Measurements from ENCODE around the gene DENND6A. TPM values are rescaled to one million over a fixed set of nuclear protein-coding genes. Genes with fewer than 3 reads are reported as not detected.

DENND6A gene
- total and polyA plus RNA-seq, 2 of the 13 experiments (the other 11 are each of a cell fraction or from before 2014, with no cell fraction given) = 9.4 to 11.1 TPM

DNA sequence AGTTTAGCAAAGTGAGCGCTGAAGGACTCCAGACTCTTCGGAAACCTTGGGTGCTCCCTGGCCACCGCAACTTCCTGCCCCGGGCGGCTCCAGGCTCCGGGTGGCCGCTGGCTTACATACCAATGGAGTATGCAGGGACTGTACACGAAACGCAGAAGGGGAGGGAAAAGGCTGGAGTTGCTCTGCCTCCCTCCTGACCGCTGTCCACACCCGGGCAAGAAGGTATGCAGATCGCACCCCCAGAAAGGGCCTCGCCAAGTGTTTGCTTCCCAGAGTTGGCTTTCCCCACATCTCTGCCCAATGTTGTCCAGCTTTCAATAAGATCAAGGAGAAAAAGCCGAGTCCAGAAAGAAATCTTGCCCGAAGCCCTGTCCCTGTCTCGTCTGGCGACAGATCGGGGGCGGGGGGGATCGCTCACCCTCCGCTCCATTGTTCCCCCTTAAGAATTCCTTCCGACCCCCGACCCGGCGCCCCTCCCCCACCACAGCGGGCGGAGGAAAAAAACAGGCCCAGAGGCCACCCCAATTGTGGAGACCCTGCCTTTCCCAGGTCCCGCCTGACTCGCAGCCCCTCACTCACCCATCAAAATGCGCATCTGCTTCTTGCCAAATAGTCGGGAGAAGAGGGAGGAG, 96.3 kb downstream of the DENND6A start (continued):
- TF ChIP-seq, protein P1, sequence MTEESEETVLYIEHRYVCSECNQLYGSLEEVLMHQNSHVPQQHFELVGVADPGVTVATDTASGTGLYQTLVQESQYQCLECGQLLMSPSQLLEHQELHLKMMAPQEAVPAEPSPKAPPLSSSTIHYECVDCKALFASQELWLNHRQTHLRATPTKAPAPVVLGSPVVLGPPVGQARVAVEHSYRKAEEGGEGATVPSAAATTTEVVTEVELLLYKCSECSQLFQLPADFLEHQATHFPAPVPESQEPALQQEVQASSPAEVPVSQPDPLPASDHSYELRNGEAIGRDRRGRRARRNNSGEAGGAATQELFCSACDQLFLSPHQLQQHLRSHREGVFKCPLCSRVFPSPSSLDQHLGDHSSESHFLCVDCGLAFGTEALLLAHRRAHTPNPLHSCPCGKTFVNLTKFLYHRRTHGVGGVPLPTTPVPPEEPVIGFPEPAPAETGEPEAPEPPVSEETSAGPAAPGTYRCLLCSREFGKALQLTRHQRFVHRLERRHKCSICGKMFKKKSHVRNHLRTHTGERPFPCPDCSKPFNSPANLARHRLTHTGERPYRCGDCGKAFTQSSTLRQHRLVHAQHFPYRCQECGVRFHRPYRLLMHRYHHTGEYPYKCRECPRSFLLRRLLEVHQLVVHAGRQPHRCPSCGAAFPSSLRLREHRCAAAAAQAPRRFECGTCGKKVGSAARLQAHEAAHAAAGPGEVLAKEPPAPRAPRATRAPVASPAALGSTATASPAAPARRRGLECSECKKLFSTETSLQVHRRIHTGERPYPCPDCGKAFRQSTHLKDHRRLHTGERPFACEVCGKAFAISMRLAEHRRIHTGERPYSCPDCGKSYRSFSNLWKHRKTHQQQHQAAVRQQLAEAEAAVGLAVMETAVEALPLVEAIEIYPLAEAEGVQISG (CRISPR knock-in tag; IDR thresholded peaks at IDR 0.05) = peak; percentile 16; the same call in 1 of the 2 replicates
- TF ChIP-seq EP300 (IDR thresholded peaks at IDR 0.05; ENCODE audit: low read depth in 2 of 2, low read length in 2 of 2) (no peak), EP300 (CRISPR knock-in tag; IDR thresholded peaks at IDR 0.05; ENCODE audit: borderline replicate concordance) (0 out of 2 replicates have a peak, but pooled peaks have one; percentile 18), MAZ (IDR thresholded peaks at IDR 0.05; ENCODE audit: borderline replicate concordance, low read depth, low read length) (no peak), MAZ (CRISPR knock-in tag; IDR thresholded peaks at IDR 0.05; ENCODE audit: low read depth) (peak; percentile 27; the same call in 1 of the 2 replicates), RELA (CRISPR knock-in tag; IDR thresholded peaks at IDR 0.05) (no peak), ARNT (IDR thresholded peaks at IDR 0.05) (no peak), ZNF747 (CRISPR knock-in tag; IDR thresholded peaks at IDR 0.05; ENCODE audit: borderline replicate concordance) (0 out of 2 replicates have a peak, but pooled peaks have one; percentile 19), ELF1 (CRISPR knock-in tag; IDR thresholded peaks at IDR 0.05) (0 out of 2 replicates have a peak, but pooled peaks have one; percentile 42), GPN1 (CRISPR knock-in tag; IDR thresholded peaks at IDR 0.05; ENCODE audit: borderline replicate concordance) (no peak), ZNF564 (CRISPR knock-in tag; IDR thresholded peaks at IDR 0.05) (peak; percentile 35; the same call in 1 of the 2 replicates), ZNF749 (CRISPR knock-in tag; IDR thresholded peaks at IDR 0.05; ENCODE audit: borderline replicate concordance) (peak; percentile 48; the same call in 1 of the 2 replicates), ZNF891 (CRISPR knock-in tag; IDR thresholded peaks at IDR 0.05) (0 out of 2 replicates have a peak, but pooled peaks have one; percentile 15), ZNF75D (CRISPR knock-in tag; IDR thresholded peaks at IDR 0.05; ENCODE audit: borderline replicate concordance) (no peak), ZFP36L1 (CRISPR knock-in tag; IDR thresholded peaks at IDR 0.05) (0 out of 2 replicates have a peak, but pooled peaks have one; percentile 28), TRIM24 (CRISPR knock-in tag; IDR thresholded peaks at IDR 0.05) (no peak), CBX1 (IDR thresholded peaks at IDR 0.05; ENCODE audit: low read depth) (no peak), ZMYM4 (CRISPR knock-in tag; IDR thresholded peaks at IDR 0.05) (no peak), ZKSCAN5 (CRISPR knock-in tag; IDR thresholded peaks at IDR 0.05) (no peak), RBM22 (optimal IDR thresholded peaks at IDR 0.05; ENCODE audit: low read length) (peak; percentile 51)
- TF ChIP-seq, protein P2, sequence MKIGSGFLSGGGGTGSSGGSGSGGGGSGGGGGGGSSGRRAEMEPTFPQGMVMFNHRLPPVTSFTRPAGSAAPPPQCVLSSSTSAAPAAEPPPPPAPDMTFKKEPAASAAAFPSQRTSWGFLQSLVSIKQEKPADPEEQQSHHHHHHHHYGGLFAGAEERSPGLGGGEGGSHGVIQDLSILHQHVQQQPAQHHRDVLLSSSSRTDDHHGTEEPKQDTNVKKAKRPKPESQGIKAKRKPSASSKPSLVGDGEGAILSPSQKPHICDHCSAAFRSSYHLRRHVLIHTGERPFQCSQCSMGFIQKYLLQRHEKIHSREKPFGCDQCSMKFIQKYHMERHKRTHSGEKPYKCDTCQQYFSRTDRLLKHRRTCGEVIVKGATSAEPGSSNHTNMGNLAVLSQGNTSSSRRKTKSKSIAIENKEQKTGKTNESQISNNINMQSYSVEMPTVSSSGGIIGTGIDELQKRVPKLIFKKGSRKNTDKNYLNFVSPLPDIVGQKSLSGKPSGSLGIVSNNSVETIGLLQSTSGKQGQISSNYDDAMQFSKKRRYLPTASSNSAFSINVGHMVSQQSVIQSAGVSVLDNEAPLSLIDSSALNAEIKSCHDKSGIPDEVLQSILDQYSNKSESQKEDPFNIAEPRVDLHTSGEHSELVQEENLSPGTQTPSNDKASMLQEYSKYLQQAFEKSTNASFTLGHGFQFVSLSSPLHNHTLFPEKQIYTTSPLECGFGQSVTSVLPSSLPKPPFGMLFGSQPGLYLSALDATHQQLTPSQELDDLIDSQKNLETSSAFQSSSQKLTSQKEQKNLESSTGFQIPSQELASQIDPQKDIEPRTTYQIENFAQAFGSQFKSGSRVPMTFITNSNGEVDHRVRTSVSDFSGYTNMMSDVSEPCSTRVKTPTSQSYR (CRISPR knock-in tag; IDR thresholded peaks at IDR 0.05; ENCODE audit: borderline replicate concordance) = peak; percentile 80
- TF ChIP-seq, protein P3, sequence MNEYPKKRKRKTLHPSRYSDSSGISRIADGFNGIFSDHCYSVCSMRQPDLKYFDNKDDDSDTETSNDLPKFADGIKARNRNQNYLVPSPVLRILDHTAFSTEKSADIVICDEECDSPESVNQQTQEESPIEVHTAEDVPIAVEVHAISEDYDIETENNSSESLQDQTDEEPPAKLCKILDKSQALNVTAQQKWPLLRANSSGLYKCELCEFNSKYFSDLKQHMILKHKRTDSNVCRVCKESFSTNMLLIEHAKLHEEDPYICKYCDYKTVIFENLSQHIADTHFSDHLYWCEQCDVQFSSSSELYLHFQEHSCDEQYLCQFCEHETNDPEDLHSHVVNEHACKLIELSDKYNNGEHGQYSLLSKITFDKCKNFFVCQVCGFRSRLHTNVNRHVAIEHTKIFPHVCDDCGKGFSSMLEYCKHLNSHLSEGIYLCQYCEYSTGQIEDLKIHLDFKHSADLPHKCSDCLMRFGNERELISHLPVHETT (CRISPR knock-in tag; conservative IDR thresholded peaks at IDR 0.05) = no peak
- TF ChIP-seq, protein P4, sequence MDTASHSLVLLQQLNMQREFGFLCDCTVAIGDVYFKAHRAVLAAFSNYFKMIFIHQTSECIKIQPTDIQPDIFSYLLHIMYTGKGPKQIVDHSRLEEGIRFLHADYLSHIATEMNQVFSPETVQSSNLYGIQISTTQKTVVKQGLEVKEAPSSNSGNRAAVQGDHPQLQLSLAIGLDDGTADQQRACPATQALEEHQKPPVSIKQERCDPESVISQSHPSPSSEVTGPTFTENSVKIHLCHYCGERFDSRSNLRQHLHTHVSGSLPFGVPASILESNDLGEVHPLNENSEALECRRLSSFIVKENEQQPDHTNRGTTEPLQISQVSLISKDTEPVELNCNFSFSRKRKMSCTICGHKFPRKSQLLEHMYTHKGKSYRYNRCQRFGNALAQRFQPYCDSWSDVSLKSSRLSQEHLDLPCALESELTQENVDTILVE (CRISPR knock-in tag; IDR thresholded peaks at IDR 0.05) = no peak
